ENCODE measurements around the gene CD6. TPM values are rescaled to one million over a fixed set of nuclear protein-coding genes. Genes with fewer than 3 reads are reported as not detected.

CD6 gene
- total RNA-seq, 1 experiment from 2014 or later, result 1.4 TPM

DNA sequence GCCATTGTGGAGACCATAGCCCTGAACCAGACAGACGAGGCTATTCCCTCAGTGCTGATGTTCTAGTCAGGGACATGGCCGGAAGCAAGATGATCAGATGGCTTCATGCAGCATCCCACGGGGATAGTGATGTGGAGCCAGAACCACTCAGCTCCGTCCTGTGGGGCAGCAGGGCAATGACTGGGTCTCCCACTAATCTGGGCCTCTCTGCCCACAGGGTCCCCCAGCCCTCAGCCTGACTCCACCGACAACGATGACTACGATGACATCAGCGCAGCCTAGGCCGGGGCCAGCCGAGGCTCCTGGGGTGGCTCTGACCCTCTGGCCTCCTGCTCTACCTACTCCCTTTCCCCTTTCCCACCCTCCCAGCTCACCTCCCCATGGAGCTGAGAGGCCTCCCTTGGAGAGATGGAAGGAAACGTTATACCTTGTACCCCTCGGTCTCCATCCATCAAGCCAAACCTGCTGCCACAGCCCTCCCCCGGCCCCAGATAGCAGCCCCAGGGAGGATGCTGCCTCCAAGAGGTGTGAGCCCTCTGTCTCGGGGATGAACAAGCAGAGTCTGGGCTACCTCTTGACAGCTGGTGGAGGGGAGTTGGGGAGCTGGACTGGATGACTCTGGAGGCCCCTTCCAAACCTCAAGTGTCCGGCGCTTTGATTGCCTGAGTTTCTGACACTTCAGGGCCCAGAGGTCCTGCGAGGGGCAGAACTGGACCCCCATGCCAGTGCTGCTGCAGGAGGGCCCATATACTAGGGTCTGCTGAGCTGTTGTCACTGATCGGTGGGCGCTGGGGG, 47.8 kb downstream of the CD6 start:
- RAD21 ChIA-PET (ENCODE audit: low non-redundant PET in 1 of 2, low total read pairs in 2 of 2, uncharacterized antibody in 2 of 2, unreplicated experiment in 2 of 2), result interaction anchor here in 1 of 2 experiments (0.6 kb wide), 1 partner anchor 132 kb away, joined by 3 read pairs; no protein-coding TSS in a partner anchor
- intact Hi-C loops (cut with micrococcal nuclease), result no loop called here
- H3K27me3 ChIP-seq (ENCODE audit: insufficient read depth, low read length), result no peaks in the 10 kb centered on the region
- no peak overlapping the region for H3K9ac ChIP-seq (ENCODE audit: low read length)
- H3K79me2 ChIP-seq (ENCODE audit: insufficient read depth, low read length), result no peaks in the 10 kb centered on the region
- CTCF ChIA-PET, result no interaction called here
- POLR2A ChIA-PET, result no interaction called here
- no peak for DNase-seq (ENCODE audit: low read depth, low spot score)
- no peaks in the 10 kb centered on the region for H4K20me1 ChIP-seq (ENCODE audit: insufficient read depth)
- no peaks in the 10 kb centered on the region for H3K9me2 ChIP-seq (ENCODE audit: insufficient read depth)
- no peak overlapping the region for H3K4me3 ChIP-seq (replicated peaks in 1 of 2; ENCODE audit: low read depth in 1 of 2, low read length in 2 of 2)
- BruUV-seq (replicated peaks), result no TSS peak
- TF ChIP-seq YY1 (IDR thresholded peaks at IDR 0.05; ENCODE audit: extremely low read depth, insufficient replicate concordance, low read depth, low read length), result no peak
- TF ChIP-seq, protein P1, sequence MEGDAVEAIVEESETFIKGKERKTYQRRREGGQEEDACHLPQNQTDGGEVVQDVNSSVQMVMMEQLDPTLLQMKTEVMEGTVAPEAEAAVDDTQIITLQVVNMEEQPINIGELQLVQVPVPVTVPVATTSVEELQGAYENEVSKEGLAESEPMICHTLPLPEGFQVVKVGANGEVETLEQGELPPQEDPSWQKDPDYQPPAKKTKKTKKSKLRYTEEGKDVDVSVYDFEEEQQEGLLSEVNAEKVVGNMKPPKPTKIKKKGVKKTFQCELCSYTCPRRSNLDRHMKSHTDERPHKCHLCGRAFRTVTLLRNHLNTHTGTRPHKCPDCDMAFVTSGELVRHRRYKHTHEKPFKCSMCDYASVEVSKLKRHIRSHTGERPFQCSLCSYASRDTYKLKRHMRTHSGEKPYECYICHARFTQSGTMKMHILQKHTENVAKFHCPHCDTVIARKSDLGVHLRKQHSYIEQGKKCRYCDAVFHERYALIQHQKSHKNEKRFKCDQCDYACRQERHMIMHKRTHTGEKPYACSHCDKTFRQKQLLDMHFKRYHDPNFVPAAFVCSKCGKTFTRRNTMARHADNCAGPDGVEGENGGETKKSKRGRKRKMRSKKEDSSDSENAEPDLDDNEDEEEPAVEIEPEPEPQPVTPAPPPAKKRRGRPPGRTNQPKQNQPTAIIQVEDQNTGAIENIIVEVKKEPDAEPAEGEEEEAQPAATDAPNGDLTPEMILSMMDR (IDR thresholded peaks at IDR 0.05 in 2 of 3, conservative IDR thresholded peaks at IDR 0.05 in 1 of 3; ENCODE audit: borderline replicate concordance in 1 of 3, insufficient read depth in 1 of 3, low read depth in 2 of 3, low read length in 2 of 3), result no peak
- TF ChIP-seq ELF1 (IDR thresholded peaks at IDR 0.05; ENCODE audit: borderline replicate concordance, low read depth), result no peak
- TF ChIP-seq EZH2phosphoT487 (IDR thresholded peaks at IDR 0.05; ENCODE audit: borderline replicate concordance), result no peak
- no peak for TF ChIP-seq ZNF274 (IDR thresholded peaks at IDR 0.05; ENCODE audit: low read depth, low read length)
- TF ChIP-seq, protein P2, sequence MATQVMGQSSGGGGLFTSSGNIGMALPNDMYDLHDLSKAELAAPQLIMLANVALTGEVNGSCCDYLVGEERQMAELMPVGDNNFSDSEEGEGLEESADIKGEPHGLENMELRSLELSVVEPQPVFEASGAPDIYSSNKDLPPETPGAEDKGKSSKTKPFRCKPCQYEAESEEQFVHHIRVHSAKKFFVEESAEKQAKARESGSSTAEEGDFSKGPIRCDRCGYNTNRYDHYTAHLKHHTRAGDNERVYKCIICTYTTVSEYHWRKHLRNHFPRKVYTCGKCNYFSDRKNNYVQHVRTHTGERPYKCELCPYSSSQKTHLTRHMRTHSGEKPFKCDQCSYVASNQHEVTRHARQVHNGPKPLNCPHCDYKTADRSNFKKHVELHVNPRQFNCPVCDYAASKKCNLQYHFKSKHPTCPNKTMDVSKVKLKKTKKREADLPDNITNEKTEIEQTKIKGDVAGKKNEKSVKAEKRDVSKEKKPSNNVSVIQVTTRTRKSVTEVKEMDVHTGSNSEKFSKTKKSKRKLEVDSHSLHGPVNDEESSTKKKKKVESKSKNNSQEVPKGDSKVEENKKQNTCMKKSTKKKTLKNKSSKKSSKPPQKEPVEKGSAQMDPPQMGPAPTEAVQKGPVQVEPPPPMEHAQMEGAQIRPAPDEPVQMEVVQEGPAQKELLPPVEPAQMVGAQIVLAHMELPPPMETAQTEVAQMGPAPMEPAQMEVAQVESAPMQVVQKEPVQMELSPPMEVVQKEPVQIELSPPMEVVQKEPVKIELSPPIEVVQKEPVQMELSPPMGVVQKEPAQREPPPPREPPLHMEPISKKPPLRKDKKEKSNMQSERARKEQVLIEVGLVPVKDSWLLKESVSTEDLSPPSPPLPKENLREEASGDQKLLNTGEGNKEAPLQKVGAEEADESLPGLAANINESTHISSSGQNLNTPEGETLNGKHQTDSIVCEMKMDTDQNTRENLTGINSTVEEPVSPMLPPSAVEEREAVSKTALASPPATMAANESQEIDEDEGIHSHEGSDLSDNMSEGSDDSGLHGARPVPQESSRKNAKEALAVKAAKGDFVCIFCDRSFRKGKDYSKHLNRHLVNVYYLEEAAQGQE (IDR thresholded peaks at IDR 0.05; ENCODE audit: low read depth), result no peak
- TF ChIP-seq POLR2A (IDR thresholded peaks at IDR 0.05; ENCODE audit: borderline replicate concordance, extremely low read depth, insufficient read depth, insufficient read length), result no peak
- no peak for TF ChIP-seq EGR1 (IDR thresholded peaks at IDR 0.05; ENCODE audit: low read depth)
- no peak for TF ChIP-seq SRF (IDR thresholded peaks at IDR 0.05; ENCODE audit: low read depth)
- no peak for TF ChIP-seq POLR2AphosphoS5 (IDR thresholded peaks at IDR 0.05; ENCODE audit: low read depth, low read length)
- no peak for TF ChIP-seq CEBPB (IDR thresholded peaks at IDR 0.05; ENCODE audit: low read depth)
- no peak for TF ChIP-seq SIN3A (IDR thresholded peaks at IDR 0.05; ENCODE audit: low read depth)
- TF ChIP-seq, protein P3, sequence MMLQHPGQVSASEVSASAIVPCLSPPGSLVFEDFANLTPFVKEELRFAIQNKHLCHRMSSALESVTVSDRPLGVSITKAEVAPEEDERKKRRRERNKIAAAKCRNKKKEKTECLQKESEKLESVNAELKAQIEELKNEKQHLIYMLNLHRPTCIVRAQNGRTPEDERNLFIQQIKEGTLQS (IDR thresholded peaks at IDR 0.05), result no peak
- no peak for TF ChIP-seq JUND (IDR thresholded peaks at IDR 0.05)
- TF ChIP-seq FOSL1 (IDR thresholded peaks at IDR 0.05; ENCODE audit: low read depth), result no peak
- TF ChIP-seq, protein P4, sequence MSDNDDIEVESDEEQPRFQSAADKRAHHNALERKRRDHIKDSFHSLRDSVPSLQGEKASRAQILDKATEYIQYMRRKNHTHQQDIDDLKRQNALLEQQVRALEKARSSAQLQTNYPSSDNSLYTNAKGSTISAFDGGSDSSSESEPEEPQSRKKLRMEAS (IDR thresholded peaks at IDR 0.05), result no peak
- H3K4me2 ChIP-seq (ENCODE audit: low read length), result no peak overlapping the region
- H3K4me1 ChIP-seq (ENCODE audit: control insufficient read depth in 1 of 2, insufficient read depth in 2 of 2, low read length in 2 of 2), result peaks cover 5 to 9% of the 10 kb centered on the region in 2 experiments; a peak in 3 of 4 replicates
- no peaks in the 10 kb centered on the region for H3K9me3 ChIP-seq (ENCODE audit: control insufficient read depth in 1 of 2, insufficient read depth in 1 of 2, low read depth in 1 of 2, low read length in 2 of 2)
- H3K27ac ChIP-seq (ENCODE audit: low read depth, low read length), result no peak overlapping the region
- H3K36me3 ChIP-seq (ENCODE audit: control insufficient read depth in 1 of 2, insufficient read depth in 2 of 2, low read length in 2 of 2), result no peaks in the 10 kb centered on the region
- no peak for ATAC-seq
- H2AFZ ChIP-seq (ENCODE audit: low read depth, low read length, poor library complexity, severe bottlenecking), result no peak overlapping the region

Data from HCT116 (cell line).